Stimulated activated CD4-positive, alpha-beta T cell treated with anti-CD3 and anti-CD28 coated beads, Interleukin-1b, Interleukin-23, amount 100 ng/mL, for 24 hours (primary cell): ENCODE measurements around the gene KRTAP15-1.

Experiments
- DNase-seq, 4 experiments: peaks; one replicate each; pipeline ENCODE4 v3.0.0-alpha.2; 2020; ENCODE audit warnings: low read depth in 4 of 4, low spot score in 1 of 4

Gene KRTAP15-1

GRCh38 chr21:30487336-30487735 lies 47.3 kb downstream of the KRTAP15-1 start, which contains the start of gene KRTAP19-2:
Gene KRTAP19-2, minus strand, starts transcription at chr21:30487436. Its CDS starts 88 bp downstream, at chr21:30487348.
- DNase-seq = no peak
